GM12878 (cell line): Measurements from ENCODE around the gene SHOC1. TPM values are rescaled to one million over a fixed set of nuclear protein-coding genes. Genes with fewer than 3 reads are reported as not detected.

Experiments used
- ATAC-seq: fragments of 200-7000 bp; cut with Tn5 transposase; 3 replicates; pipeline ENCODE4 v1.9.1; 2020; ENCODE audit warnings: mild to moderate bottlenecking, moderate library complexity
- BruUV-seq: library from RNA; stranded (reverse); fragments of 400-500 nt; replicated peaks from 2 replicates; lab custom pipeline; 2021; lab: Mats Ljungman, UMichigan
- CTCF ChIA-PET: fragments of 300-600 bp; sonication (Branson Sonifier 250); formaldehyde crosslinking; extraction: SDS; loops from one replicate; lab custom pipeline; 2021; ENCODE audit warnings: inconsistent platforms; lab: Yijun Ruan, JAX
- POLR2A ChIA-PET: fragments of 350-600 bp; formaldehyde crosslinking; extraction: SDS; loops from one replicate; lab custom pipeline; 2021; ENCODE audit warnings: inconsistent platforms; lab: Charles Lee
- RAD21 ChIA-PET: fragments of 300-600 bp; sonication (Branson Sonifier 250); formaldehyde crosslinking; loops from one replicate; lab custom pipeline; 2023; ENCODE audit warnings: antibody characterized with exemption; ENCODE audit not compliant: unreplicated experiment; lab: Charles Lee
- SMC1A ChIA-PET: fragments of 300-600 bp; sonication (Branson Sonifier 250); formaldehyde crosslinking; loops from one replicate; lab custom pipeline; 2023; ENCODE audit not compliant: unreplicated experiment, uncharacterized antibody; lab: Charles Lee
- DNase-seq: peaks from one replicate; pipeline ENCODE4 v3.0.0-alpha.2; 2011; ENCODE audit warnings: low read depth, low spot score
- FAIRE-seq: peaks from 3 replicates; lab custom pipeline; 2011; peaks lifted over from hg19 to GRCh38; lab: Jason Lieb, UNC
- H2AFZ ChIP-seq: 2 replicates; pipeline ENCODE4 v1.6.0; 2011; ENCODE audit warnings: low read depth, low read length, control low read depth; ENCODE audit not compliant: control insufficient read depth
- H3K27ac ChIP-seq: 2 replicates; pipeline ENCODE4 v1.5.1; 2011; ENCODE audit warnings: control low read depth; ENCODE audit not compliant: control insufficient read depth, insufficient read depth
- H3K27me3 ChIP-seq, 2 experiments: replicated peaks in 1 of 2; 2 replicates each; pipeline versions ENCODE4 v1.6.0 to v1.6.1; 2011; ENCODE audit warnings: low read length in 1 of 2; ENCODE audit not compliant: control insufficient read depth in 2 of 2, insufficient read depth in 2 of 2
- H3K36me3 ChIP-seq, 2 experiments: 2 replicates each; pipeline ENCODE4 v1.5.1; 2011; ENCODE audit warnings: low read length in 1 of 2; ENCODE audit not compliant: control insufficient read depth in 2 of 2, insufficient read depth in 2 of 2
- H3K4me1 ChIP-seq: 2 replicates; pipeline ENCODE4 v1.6.1; 2011; ENCODE audit warnings: mild to moderate bottlenecking, low read length, moderate library complexity, mixed read lengths; ENCODE audit not compliant: control insufficient read depth, insufficient read depth
- H3K4me2 ChIP-seq: 2 replicates; pipeline ENCODE4 v1.6.0; 2011; ENCODE audit warnings: control low read depth; ENCODE audit not compliant: control insufficient read depth, insufficient read depth
- H3K4me3 ChIP-seq: fragments of 200-600 bp; sonication (generic); 2 replicates; pipeline ENCODE4 v1.5.1; 2016
- H3K79me2 ChIP-seq: 2 replicates; pipeline ENCODE4 v1.6.0; 2011; ENCODE audit warnings: low read length; ENCODE audit not compliant: control insufficient read depth, insufficient read depth
- H3K9ac ChIP-seq: 2 replicates; pipeline ENCODE4 v1.8.0; 2011; ENCODE audit warnings: low read length, control low read depth, mixed read lengths; ENCODE audit not compliant: control insufficient read depth, insufficient read depth
- H3K9me3 ChIP-seq: replicated peaks from 3 replicates; pipeline ENCODE4 v1.5.1; 2011; ENCODE audit warnings: mild to moderate bottlenecking, low read length; ENCODE audit not compliant: control insufficient read depth, insufficient read depth
- H4K20me1 ChIP-seq: 2 replicates; pipeline ENCODE4 v1.6.0; 2011; ENCODE audit not compliant: control insufficient read depth, insufficient read depth
- ATF7 ChIP-seq: fragments of 450-650 bp; IDR thresholded peaks from 2 replicates; pipeline ENCODE4 v1.6.1; 2016; ENCODE audit warnings: low read depth, mild to moderate bottlenecking
- CREB1 ChIP-seq: IDR thresholded peaks from 2 replicates; pipeline ENCODE4 v1.6.1; 2012; ENCODE audit warnings: low read depth, mild to moderate bottlenecking, inconsistent platforms
- ETV6 ChIP-seq, 2 experiments: fragments of 450-650 bp in 1 of 2; IDR thresholded peaks in 1 of 2; conservative IDR thresholded peaks in 1 of 2; 2 replicates each; pipeline ENCODE4 v1.6.1; 2014; ENCODE audit warnings: antibody characterized with exemption in 1 of 2, borderline replicate concordance in 1 of 2, low read depth in 1 of 2, mild to moderate bottlenecking in 1 of 2, moderate library complexity in 1 of 2
- GABPA ChIP-seq: IDR thresholded peaks from 2 replicates; pipeline ENCODE4 v1.6.1; 2014; ENCODE audit warnings: antibody characterized with exemption, low read depth, mild to moderate bottlenecking, inconsistent platforms
- IKZF1 ChIP-seq: fragments of 450-650 bp; conservative IDR thresholded peaks from 2 replicates; pipeline ENCODE4 v1.6.1; 2017; ENCODE audit warnings: antibody characterized with exemption, mild to moderate bottlenecking
- IRF4 ChIP-seq: IDR thresholded peaks from 2 replicates; pipeline ENCODE4 v1.6.1; 2011; ENCODE audit warnings: low read depth, low read length
- KLF5 ChIP-seq: fragments of 450-650 bp; IDR thresholded peaks from 2 replicates; pipeline ENCODE4 v1.6.1; 2014; ENCODE audit warnings: mild to moderate bottlenecking; ENCODE audit not compliant: partially characterized antibody
- LARP7 ChIP-seq: fragments of 450-650 bp; IDR thresholded peaks from 2 replicates; pipeline ENCODE4 v1.6.1; 2017; ENCODE audit warnings: mild to moderate bottlenecking
- MYC ChIP-seq: IDR thresholded peaks from 2 replicates; pipeline ENCODE4 v1.6.1; 2011; ENCODE audit warnings: mild to moderate bottlenecking, low read length, moderate library complexity, inconsistent platforms; ENCODE audit not compliant: insufficient read depth, insufficient replicate concordance, insufficient read length, severe bottlenecking
- POLR2AphosphoS2 ChIP-seq: IDR thresholded peaks from 2 replicates; pipeline ENCODE4 v1.6.1; 2011; ENCODE audit warnings: low read depth, mild to moderate bottlenecking, low read length, improper control_type of control experiment, moderate library complexity
- RUNX3 ChIP-seq: IDR thresholded peaks from 2 replicates; pipeline ENCODE4 v1.6.1; 2012; ENCODE audit warnings: low read length, inconsistent platforms
- ZNF207 ChIP-seq: fragments of 450-650 bp; IDR thresholded peaks from 2 replicates; pipeline ENCODE4 v1.6.1; 2014; ENCODE audit warnings: antibody characterized with exemption, mild to moderate bottlenecking, borderline replicate concordance
- WGBS: methylation state at CpG from one replicate; pipeline ENCODE4 v1.1.6; 2016; ENCODE audit warnings: low lambda C conversion rate; ENCODE audit not compliant: insufficient replicate concordance, insufficient coverage; ENCODE audit errors: missing lambda C conversion rate; 5-methylcytosine and 5-hydroxymethylcytosine counted together
- in situ Hi-C: fragments of 300-500 bp; cut with MboI; formaldehyde crosslinking; loops from 9 replicates; pipeline ENCODE4 v1.14.3; 2018; ENCODE audit warnings: mixed read lengths
- intact Hi-C: fragments of 100-400 bp; cut with micrococcal nuclease; formaldehyde crosslinking; loops from one replicate; pipeline ENCODE4 v1.14.2; 2022; ENCODE audit not compliant: unreplicated experiment
- polyA plus RNA-seq, 11 experiments: library from polyadenylated mRNA; depleted of rRNA in 4 of 11; unstranded in 6 of 11; stranded (reverse) in 5 of 11; fragments of >200 nt; fragmentation: Nextera tagmentation in 4 of 11; fragmentation: Illumina TruSeq in 1 of 11; extraction: Ambion mirVana in 4 of 11; extraction: Trizol in 1 of 11; gene quantifications; 1 replicate in 1 of 11; 2 replicates in 10 of 11; pipeline versions ENCODE4 v1.2.1 to v1.2.3, GENCODE V29; 2011 to 2016; ENCODE audit warnings: inconsistent platforms in 2 of 11, missing spikeins in 2 of 11, low read depth in 1 of 11
- total RNA-seq, 4 experiments: library from RNA; depleted of rRNA in 3 of 4; stranded (reverse); fragments of >200 nt in 3 of 4; fragmentation: Illumina TruSeq in 1 of 4; extraction: Trizol in 1 of 4; gene quantifications; 2 replicates each; pipeline versions ENCODE4 v1.2.1 to v1.2.3, GENCODE V29; 2013 to 2021
- TF ChIP-seq, protein P1 (sequence below), 3 experiments: IDR thresholded peaks in 2 of 3; conservative IDR thresholded peaks in 1 of 3; 2 replicates each; pipeline ENCODE4 v1.5.1; 2011; ENCODE audit warnings: low read depth in 3 of 3, low read length in 3 of 3, mild to moderate bottlenecking in 3 of 3, control low read depth in 2 of 3, moderate library complexity in 2 of 3, inconsistent platforms in 1 of 3, mixed read lengths in 1 of 3; ENCODE audit not compliant: control insufficient read depth in 2 of 3, insufficient read depth in 1 of 3; ENCODE audit errors: extremely low read depth in 1 of 3
- TF ChIP-seq, protein P2 (sequence below): IDR thresholded peaks from 2 replicates; pipeline ENCODE4 v1.6.1; 2012; ENCODE audit warnings: low read length, inconsistent platforms

Gene SHOC1
- total and polyA plus RNA-seq, 10 of the 15 experiments (the other 5 are each of a cell fraction or from before 2014, with no cell fraction given): under 0.01 to 0.11 (median 0.04) TPM; not detected in 3

DNA sequence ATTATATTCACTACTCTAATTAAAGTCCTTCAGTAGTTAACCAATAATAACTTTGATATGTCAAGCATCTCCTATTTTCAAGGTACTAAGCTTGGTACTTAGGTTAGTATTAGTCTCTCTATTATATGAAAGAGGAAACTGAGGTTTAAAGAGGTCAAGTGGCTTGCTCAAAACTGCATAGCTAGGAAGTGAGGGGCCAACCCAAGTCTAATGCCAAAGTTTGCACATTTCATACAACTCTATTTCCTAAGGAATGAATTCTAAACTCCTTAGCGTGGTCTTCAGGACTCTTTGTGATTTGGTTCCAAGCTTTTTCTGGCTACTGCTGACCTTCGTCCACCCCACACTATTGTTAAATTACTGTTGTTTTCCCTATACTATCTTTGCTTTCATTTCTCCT, 9.9 kb upstream of the SHOC1 start:
- TF ChIP-seq, protein P1, sequence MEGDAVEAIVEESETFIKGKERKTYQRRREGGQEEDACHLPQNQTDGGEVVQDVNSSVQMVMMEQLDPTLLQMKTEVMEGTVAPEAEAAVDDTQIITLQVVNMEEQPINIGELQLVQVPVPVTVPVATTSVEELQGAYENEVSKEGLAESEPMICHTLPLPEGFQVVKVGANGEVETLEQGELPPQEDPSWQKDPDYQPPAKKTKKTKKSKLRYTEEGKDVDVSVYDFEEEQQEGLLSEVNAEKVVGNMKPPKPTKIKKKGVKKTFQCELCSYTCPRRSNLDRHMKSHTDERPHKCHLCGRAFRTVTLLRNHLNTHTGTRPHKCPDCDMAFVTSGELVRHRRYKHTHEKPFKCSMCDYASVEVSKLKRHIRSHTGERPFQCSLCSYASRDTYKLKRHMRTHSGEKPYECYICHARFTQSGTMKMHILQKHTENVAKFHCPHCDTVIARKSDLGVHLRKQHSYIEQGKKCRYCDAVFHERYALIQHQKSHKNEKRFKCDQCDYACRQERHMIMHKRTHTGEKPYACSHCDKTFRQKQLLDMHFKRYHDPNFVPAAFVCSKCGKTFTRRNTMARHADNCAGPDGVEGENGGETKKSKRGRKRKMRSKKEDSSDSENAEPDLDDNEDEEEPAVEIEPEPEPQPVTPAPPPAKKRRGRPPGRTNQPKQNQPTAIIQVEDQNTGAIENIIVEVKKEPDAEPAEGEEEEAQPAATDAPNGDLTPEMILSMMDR (IDR thresholded peaks at IDR 0.05 in 2 of 3, conservative IDR thresholded peaks at IDR 0.05 in 1 of 3; ENCODE audit: control insufficient read depth in 2 of 3, extremely low read depth in 1 of 3, insufficient read depth in 1 of 3, low read depth in 3 of 3, low read length in 3 of 3): no peak
- 0 out of 2 replicates have a peak, but pooled peaks have one; percentile 18 for TF ChIP-seq RUNX3
- TF ChIP-seq, all 136 proteins: peak for 1
- ATAC-seq (peak; percentile 61), DNase-seq (no peak), FAIRE-seq (no peak)
- Histone ChIP-seq H4K20me1 (no peaks in the 10 kb centered on the region), H3K4me2 (no peak overlapping the region), H3K4me3 (no peak overlapping the region), H3K27ac (no peak overlapping the region), H3K9me3 (no peaks in the 10 kb centered on the region), H3K27me3 (no peaks in the 10 kb centered on the region), H3K36me3 (no peaks in the 10 kb centered on the region), H3K4me1 (peaks cover 6% of the 10 kb centered on the region; the same call in 1 of the 2 replicates), H3K79me2 (no peaks in the 10 kb centered on the region), H3K9ac (no peak overlapping the region), H2AFZ (no peak overlapping the region)
- intact Hi-C loops: no loop called here
- 87% methylated on average over 2 of the region's 2 CpGs for WGBS
- ChIA-PET CTCF (interaction anchor here (1.3 kb wide), 1 partner anchor 12 kb away, joined by 3 read pairs; no protein-coding TSS in a partner anchor), POLR2A (interaction anchor here (0.5 kb wide), 1 partner anchor 96 kb away, joined by 3 read pairs; no protein-coding TSS in a partner anchor), RAD21 (no interaction called here), SMC1A (interaction anchor here (1.0 to 1.6 kb wide), 2 partner anchors 46 to 271 kb away, joined by 3 read pairs; no protein-coding TSS in a partner anchor)
- BruUV-seq: no TSS peak
- in situ Hi-C loops: no loop called here

DNA sequence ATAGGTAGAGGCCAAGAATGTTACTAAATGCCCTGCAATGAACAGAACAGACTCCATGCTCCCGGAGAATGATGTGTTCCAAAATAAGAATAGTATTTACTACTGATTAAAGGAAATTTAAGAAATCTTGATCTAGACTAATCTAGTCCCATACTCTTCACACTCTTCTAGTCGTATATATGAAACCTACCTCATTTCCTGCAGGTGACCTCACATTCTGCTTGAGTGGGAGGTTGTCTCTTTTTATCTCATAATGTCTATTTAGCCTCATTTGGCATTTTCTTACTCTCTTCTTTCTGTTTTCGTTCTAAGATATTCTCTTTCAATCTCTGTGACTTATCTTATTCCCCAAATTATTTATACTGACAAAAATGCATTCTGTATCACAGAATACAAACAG, 9.2 kb upstream of the SHOC1 start:
- CTCF ChIA-PET: no interaction called here
- RAD21 ChIA-PET: no interaction called here
- no peaks in the 10 kb centered on the region for H3K79me2 ChIP-seq
- H3K4me3 ChIP-seq: no peak overlapping the region
- H3K27me3 ChIP-seq: no peaks in the 10 kb centered on the region
- BruUV-seq: no TSS peak
- H3K4me2 ChIP-seq: peak overlapping the region; percentile 14; the same call in 1 of the 2 replicates
- no peak overlapping the region for H3K27ac ChIP-seq
- no peaks in the 10 kb centered on the region for H3K9me3 ChIP-seq
- in situ Hi-C loops (no loop called here), intact Hi-C loops (no loop called here)
- no peaks in the 10 kb centered on the region for H4K20me1 ChIP-seq
- no peak overlapping the region for H3K9ac ChIP-seq
- ATAC-seq (peak; percentile 93), DNase-seq (no peak), FAIRE-seq (no peak)
- no peak overlapping the region for H2AFZ ChIP-seq
- peaks cover 6% of the 10 kb centered on the region; the same call in 1 of the 2 replicates for H3K4me1 ChIP-seq
- SMC1A ChIA-PET: no interaction called here
- 31% methylated on average over 3 of the region's 3 CpGs for WGBS
- H3K36me3 ChIP-seq: no peaks in the 10 kb centered on the region
- POLR2A ChIA-PET: interaction anchor here (0.7 kb wide), 1 partner anchor 279 kb away, joined by 5 read pairs; no protein-coding TSS in a partner anchor
- peak; percentile 61; the same call in 1 of the 2 replicates for TF ChIP-seq ATF7
- TF ChIP-seq ETV6 (conservative IDR thresholded peaks at IDR 0.05 in 1 of 2, IDR thresholded peaks at IDR 0.05 in 1 of 2; ENCODE audit: borderline replicate concordance in 1 of 2, low read depth in 1 of 2): peak in 1 of 2 experiments; percentile 49; a peak in 1 of 4 replicates
- TF ChIP-seq LARP7: no peak
- no peak for TF ChIP-seq MYC
- no peak for TF ChIP-seq IRF4
- no peak for TF ChIP-seq IKZF1
- TF ChIP-seq, protein P2, sequence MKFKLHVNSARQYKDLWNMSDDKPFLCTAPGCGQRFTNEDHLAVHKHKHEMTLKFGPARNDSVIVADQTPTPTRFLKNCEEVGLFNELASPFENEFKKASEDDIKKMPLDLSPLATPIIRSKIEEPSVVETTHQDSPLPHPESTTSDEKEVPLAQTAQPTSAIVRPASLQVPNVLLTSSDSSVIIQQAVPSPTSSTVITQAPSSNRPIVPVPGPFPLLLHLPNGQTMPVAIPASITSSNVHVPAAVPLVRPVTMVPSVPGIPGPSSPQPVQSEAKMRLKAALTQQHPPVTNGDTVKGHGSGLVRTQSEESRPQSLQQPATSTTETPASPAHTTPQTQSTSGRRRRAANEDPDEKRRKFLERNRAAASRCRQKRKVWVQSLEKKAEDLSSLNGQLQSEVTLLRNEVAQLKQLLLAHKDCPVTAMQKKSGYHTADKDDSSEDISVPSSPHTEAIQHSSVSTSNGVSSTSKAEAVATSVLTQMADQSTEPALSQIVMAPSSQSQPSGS: peak; percentile 69
- peak; percentile 45; the same call in 1 of the 2 replicates for TF ChIP-seq GABPA
- peak; percentile 80 for TF ChIP-seq CREB1
- no peak for TF ChIP-seq POLR2AphosphoS2
- no peak for TF ChIP-seq ZNF207
- no peak for TF ChIP-seq KLF5
